HepG2 (cell line): ENCODE results near the gene ENC1. TPM values are rescaled to one million over a fixed set of nuclear protein-coding genes. Genes with fewer than 3 reads are reported as not detected.

Source experiments
- ATAC-seq: fragments of 200-7000 bp; cut with Tn5 transposase; 3 replicates; pipeline ENCODE4 v1.9.1; 2020; ENCODE audit warnings: mild to moderate bottlenecking, moderate library complexity
- BruUV-seq: library from RNA; stranded (reverse); fragments of 400-500 nt; replicated peaks from 2 replicates; lab custom pipeline; 2021; lab: Mats Ljungman, UMichigan
- CTCF ChIA-PET: fragments of 300-600 bp; formaldehyde crosslinking; extraction: SDS; loops from one replicate; lab custom pipeline; 2021; ENCODE audit warnings: low total read pairs, inconsistent platforms, low intra/inter-chr PET ratio; lab: Yijun Ruan, JAX
- POLR2A ChIA-PET: fragments of 350-600 bp; sonication (Branson Sonifier 250); formaldehyde crosslinking; loops from one replicate; lab custom pipeline; 2020; ENCODE audit warnings: antibody characterized with exemption, inconsistent platforms; lab: Yijun Ruan, JAX
- DNase-seq: peaks from one replicate; pipeline ENCODE4 v3.0.0-alpha.2; 2015; ENCODE audit warnings: low spot score
- FAIRE-seq: peaks from 3 replicates; lab custom pipeline; 2011; peaks lifted over from hg19 to GRCh38; lab: Jason Lieb, UNC
- H2AFZ ChIP-seq: one replicate; pipeline ENCODE4 v1.6.1; 2011; ENCODE audit warnings: low read length, inconsistent platforms
- H3K27ac ChIP-seq: fragments of 300-600 bp; 3 replicates; pipeline ENCODE4 v1.8.0; 2011; ENCODE audit warnings: mixed run types, mild to moderate bottlenecking, mixed read lengths, low read length, inconsistent platforms; ENCODE audit not compliant: insufficient read depth; ENCODE audit errors: extremely low read length
- H3K27me3 ChIP-seq, 2 experiments: fragments of 200-600 bp in 1 of 2; 2 replicates in 1 of 2; 3 replicates in 1 of 2; pipeline versions ENCODE4 v1.6.0 to v1.8.0; 2011; ENCODE audit warnings: low read length in 2 of 2, mild to moderate bottlenecking in 2 of 2, moderate library complexity in 2 of 2, inconsistent platforms in 1 of 2; ENCODE audit not compliant: insufficient read depth in 2 of 2, control insufficient read depth in 1 of 2
- H3K36me3 ChIP-seq, 2 experiments: fragments of 200-600 bp in 1 of 2; replicated peaks in 1 of 2; 2 replicates in 1 of 2; 3 replicates in 1 of 2; pipeline versions ENCODE4 v1.5.1 to v1.8.0; 2011; ENCODE audit warnings: low read length in 2 of 2, inconsistent platforms in 1 of 2; ENCODE audit not compliant: insufficient read depth in 2 of 2, control insufficient read depth in 1 of 2
- H3K4me1 ChIP-seq: 2 replicates; pipeline ENCODE4 v1.5.1; 2012; ENCODE audit warnings: low read length, inconsistent platforms; ENCODE audit not compliant: insufficient read depth
- H3K4me2 ChIP-seq: 2 replicates; pipeline ENCODE4 v1.6.0; 2011; ENCODE audit warnings: low read depth, low read length, inconsistent platforms
- H3K4me3 ChIP-seq, 3 experiments: fragments of 200-600 bp in 1 of 3; sonication (generic), shearing (Covaris generic) in 1 of 3; replicated peaks in 1 of 3; 2 replicates each; pipeline ENCODE4 v1.5.1; 2011 to 2016; ENCODE audit warnings: low read length in 3 of 3, inconsistent platforms in 2 of 3, low read depth in 2 of 3, mild to moderate bottlenecking in 2 of 3, control low read depth in 1 of 3, mixed read lengths in 1 of 3; ENCODE audit not compliant: insufficient read depth in 1 of 3
- H3K79me2 ChIP-seq: one replicate; pipeline ENCODE4 v1.6.1; 2011; ENCODE audit warnings: low read length, inconsistent platforms; ENCODE audit not compliant: insufficient read depth
- H3K9ac ChIP-seq: 2 replicates; pipeline ENCODE4 v1.6.0; 2011; ENCODE audit warnings: mild to moderate bottlenecking, low read depth, low read length, inconsistent platforms; ENCODE audit not compliant: insufficient read depth
- H3K9me3 ChIP-seq: 2 replicates; pipeline ENCODE4 v1.5.1; 2012; ENCODE audit warnings: mild to moderate bottlenecking, low read length
- H4K20me1 ChIP-seq: 2 replicates; pipeline ENCODE4 v1.6.0; 2011; ENCODE audit warnings: inconsistent platforms, mild to moderate bottlenecking, low read length, moderate library complexity; ENCODE audit not compliant: insufficient read depth
- ETV6 ChIP-seq: sonication (generic); formaldehyde crosslinking; conservative IDR thresholded peaks from 2 replicates; pipeline ENCODE4 v1.4.0; 2020; ENCODE audit warnings: missing genetic modification reagents
- HOXD1 ChIP-seq: sonication (generic); formaldehyde crosslinking; IDR thresholded peaks from 2 replicates; pipeline ENCODE4 v1.5.0; 2020; ENCODE audit warnings: missing genetic modification reagents
- IKZF1 ChIP-seq: fragments of 450-650 bp; IDR thresholded peaks from 2 replicates; pipeline ENCODE4 v1.7.1; 2016
- KLF16 ChIP-seq, 2 experiments: sonication (generic) in 1 of 2; formaldehyde crosslinking in 1 of 2; IDR thresholded peaks; 2 replicates each; pipeline versions ENCODE4 v1.6.1 to v1.8.0; 2016 to 2023; ENCODE audit warnings: missing genetic modification reagents in 2 of 2, missing compliant biosample characterization in 1 of 2
- MBD4 ChIP-seq: IDR thresholded peaks from 2 replicates; pipeline ENCODE4 v1.6.1; 2012; ENCODE audit warnings: low read length, inconsistent platforms, borderline replicate concordance
- PCBP2 ChIP-seq: fragments of 200-400 bp; formaldehyde crosslinking; optimal IDR thresholded peaks from 2 replicates; pipeline ENCODE3; 2018; ENCODE audit warnings: low read length, low read depth; ENCODE audit not compliant: poor library complexity, severe bottlenecking
- POLR2A ChIP-seq, 2 experiments: IDR thresholded peaks; 2 replicates each; pipeline ENCODE4 v1.6.1; 2011; ENCODE audit warnings: low read depth in 2 of 2, low read length in 2 of 2, mild to moderate bottlenecking in 1 of 2, moderate library complexity in 1 of 2; ENCODE audit not compliant: insufficient read depth in 1 of 2
- SPEN ChIP-seq: sonication (generic); formaldehyde crosslinking; IDR thresholded peaks from 2 replicates; pipeline ENCODE4 v1.5.1; 2020; ENCODE audit warnings: low read depth, mild to moderate bottlenecking, missing genetic modification reagents
- SYNCRIP ChIP-seq: fragments of 200-400 bp; formaldehyde crosslinking; IDR thresholded peaks from 2 replicates; pipeline ENCODE4 v1.6.1; 2018; ENCODE audit warnings: mild to moderate bottlenecking, low read depth, low read length; ENCODE audit not compliant: insufficient read depth
- ZBTB7A ChIP-seq: sonication (generic); formaldehyde crosslinking; IDR thresholded peaks from 2 replicates; pipeline ENCODE4 v1.8.0; 2022; ENCODE audit warnings: mild to moderate bottlenecking, missing genetic modification reagents
- ZNF510 ChIP-seq: sonication (generic); formaldehyde crosslinking; IDR thresholded peaks from 2 replicates; pipeline ENCODE4 v1.4.0; 2020; ENCODE audit warnings: low read depth, mild to moderate bottlenecking, missing genetic modification reagents
- ZNF564 ChIP-seq: sonication (generic); formaldehyde crosslinking; IDR thresholded peaks from 2 replicates; pipeline ENCODE4 v1.8.1; 2023; ENCODE audit warnings: mild to moderate bottlenecking, missing genetic modification reagents
- ZNF570 ChIP-seq: sonication (generic); formaldehyde crosslinking; IDR thresholded peaks from 2 replicates; pipeline ENCODE4 v1.4.0; 2020; ENCODE audit warnings: mild to moderate bottlenecking, missing genetic modification reagents, borderline replicate concordance
- ZNF629 ChIP-seq: sonication (generic); formaldehyde crosslinking; conservative IDR thresholded peaks from 2 replicates; pipeline ENCODE4 v1.5.0; 2020; ENCODE audit warnings: missing genetic modification reagents
- ZNF749 ChIP-seq: sonication (generic); formaldehyde crosslinking; IDR thresholded peaks from 2 replicates; pipeline ENCODE4 v1.8.0; 2022; ENCODE audit warnings: mild to moderate bottlenecking, missing genetic modification reagents, moderate library complexity, borderline replicate concordance
- ZSCAN22 ChIP-seq: sonication (generic); formaldehyde crosslinking; IDR thresholded peaks from 2 replicates; pipeline ENCODE4 v1.4.0; 2020; ENCODE audit warnings: mild to moderate bottlenecking, missing genetic modification reagents
- WGBS: methylation state at CpG from one replicate; pipeline ENCODE4 v1.1.6; 2017; ENCODE audit warnings: low lambda C conversion rate; 5-methylcytosine and 5-hydroxymethylcytosine counted together
- in situ Hi-C: cut with HindIII; loops from 2 replicates; pipeline ENCODE4 v1.10.0; 2017; ENCODE audit warnings: low pct_unique_long_range_greater_than_20kb; ENCODE audit not compliant: extremely low pct_ligation_motif_present
- intact Hi-C: fragments of 100-400 bp; cut with micrococcal nuclease; formaldehyde crosslinking; loops from one replicate; pipeline ENCODE4 v1.10.0; 2022; ENCODE audit not compliant: unreplicated experiment
- polyA plus RNA-seq, 8 experiments: library from polyadenylated mRNA; depleted of rRNA in 3 of 8; stranded (reverse) in 7 of 8; unstranded in 1 of 8; fragments of >200 nt; fragmentation: Illumina TruSeq in 4 of 8; extraction: Trizol in 4 of 8; gene quantifications; 2 replicates each; pipeline versions ENCODE4 v1.2.1 to v1.2.3, GENCODE V29; 2011 to 2016; ENCODE audit warnings: low read depth in 4 of 8, missing spikeins in 1 of 8, mixed read lengths in 1 of 8; ENCODE audit not compliant: insufficient read depth in 1 of 8
- total RNA-seq, 5 experiments: library from RNA; depleted of rRNA; stranded (reverse); fragments of >200 nt; fragmentation: Illumina TruSeq; extraction: Trizol; gene quantifications; 2 replicates each; pipeline ENCODE4 v1.2.3, GENCODE V29; 2016; ENCODE audit warnings: low read depth in 1 of 5
- TF ChIP-seq, protein P1 (sequence below): sonication (generic); formaldehyde crosslinking; IDR thresholded peaks from 2 replicates; pipeline ENCODE4; 2020; ENCODE audit warnings: missing genetic modification reagents, mild to moderate bottlenecking, borderline replicate concordance
- TF ChIP-seq, protein P2 (sequence below): sonication (generic); formaldehyde crosslinking; IDR thresholded peaks from 2 replicates; pipeline ENCODE4 v1.4.0; 2020; ENCODE audit warnings: low read depth, mild to moderate bottlenecking, missing genetic modification reagents
- TF ChIP-seq, protein P3 (sequence below): sonication (generic); formaldehyde crosslinking; conservative IDR thresholded peaks from 2 replicates; pipeline ENCODE4 v1.8.0; 2022; ENCODE audit warnings: low read depth, missing genetic modification reagents

ENC1 gene
- total and polyA plus RNA-seq, 2 of the 13 experiments (the other 11 are each of a cell fraction or from before 2014, with no cell fraction given), result 63.8 to 64.4 TPM

GRCh38 chr5:74679966-74680365 lies 39.4 kb upstream of the ENC1 start:
- H3K9me3 ChIP-seq, result no peaks in the 10 kb centered on the region
- no peak overlapping the region for H3K9ac ChIP-seq
- no TSS peak for BruUV-seq
- TF ChIP-seq KLF16 (CRISPR knock-in tag; IDR thresholded peaks at IDR 0.05) (no peak), IKZF1 (no peak), ZBTB7A (no peak), ETV6 (CRISPR knock-in tag) (no peak), ZNF570 (CRISPR knock-in tag) (no peak), POLR2A (IDR thresholded peaks at IDR 0.05; ENCODE audit: insufficient read depth in 1 of 2, low read depth in 2 of 2, low read length in 2 of 2) (no peak), PCBP2 (no peak), ZNF564 (CRISPR knock-in tag) (no peak), ZNF749 (CRISPR knock-in tag) (no peak), SYNCRIP (no peak), ZNF629 (CRISPR knock-in tag) (no peak), MBD4 (no peak), SPEN (no peak), ZNF510 (CRISPR knock-in tag) (no peak), HOXD1 (CRISPR knock-in tag) (no peak), ZSCAN22 (CRISPR knock-in tag) (no peak)
- TF ChIP-seq, protein P1, sequence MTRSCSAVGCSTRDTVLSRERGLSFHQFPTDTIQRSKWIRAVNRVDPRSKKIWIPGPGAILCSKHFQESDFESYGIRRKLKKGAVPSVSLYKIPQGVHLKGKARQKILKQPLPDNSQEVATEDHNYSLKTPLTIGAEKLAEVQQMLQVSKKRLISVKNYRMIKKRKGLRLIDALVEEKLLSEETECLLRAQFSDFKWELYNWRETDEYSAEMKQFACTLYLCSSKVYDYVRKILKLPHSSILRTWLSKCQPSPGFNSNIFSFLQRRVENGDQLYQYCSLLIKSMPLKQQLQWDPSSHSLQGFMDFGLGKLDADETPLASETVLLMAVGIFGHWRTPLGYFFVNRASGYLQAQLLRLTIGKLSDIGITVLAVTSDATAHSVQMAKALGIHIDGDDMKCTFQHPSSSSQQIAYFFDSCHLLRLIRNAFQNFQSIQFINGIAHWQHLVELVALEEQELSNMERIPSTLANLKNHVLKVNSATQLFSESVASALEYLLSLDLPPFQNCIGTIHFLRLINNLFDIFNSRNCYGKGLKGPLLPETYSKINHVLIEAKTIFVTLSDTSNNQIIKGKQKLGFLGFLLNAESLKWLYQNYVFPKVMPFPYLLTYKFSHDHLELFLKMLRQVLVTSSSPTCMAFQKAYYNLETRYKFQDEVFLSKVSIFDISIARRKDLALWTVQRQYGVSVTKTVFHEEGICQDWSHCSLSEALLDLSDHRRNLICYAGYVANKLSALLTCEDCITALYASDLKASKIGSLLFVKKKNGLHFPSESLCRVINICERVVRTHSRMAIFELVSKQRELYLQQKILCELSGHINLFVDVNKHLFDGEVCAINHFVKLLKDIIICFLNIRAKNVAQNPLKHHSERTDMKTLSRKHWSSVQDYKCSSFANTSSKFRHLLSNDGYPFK (CRISPR knock-in tag), result no peak
- TF ChIP-seq, protein P2, sequence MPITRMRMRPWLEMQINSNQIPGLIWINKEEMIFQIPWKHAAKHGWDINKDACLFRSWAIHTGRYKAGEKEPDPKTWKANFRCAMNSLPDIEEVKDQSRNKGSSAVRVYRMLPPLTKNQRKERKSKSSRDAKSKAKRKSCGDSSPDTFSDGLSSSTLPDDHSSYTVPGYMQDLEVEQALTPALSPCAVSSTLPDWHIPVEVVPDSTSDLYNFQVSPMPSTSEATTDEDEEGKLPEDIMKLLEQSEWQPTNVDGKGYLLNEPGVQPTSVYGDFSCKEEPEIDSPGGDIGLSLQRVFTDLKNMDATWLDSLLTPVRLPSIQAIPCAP (CRISPR knock-in tag), result no peak
- TF ChIP-seq, protein P3, sequence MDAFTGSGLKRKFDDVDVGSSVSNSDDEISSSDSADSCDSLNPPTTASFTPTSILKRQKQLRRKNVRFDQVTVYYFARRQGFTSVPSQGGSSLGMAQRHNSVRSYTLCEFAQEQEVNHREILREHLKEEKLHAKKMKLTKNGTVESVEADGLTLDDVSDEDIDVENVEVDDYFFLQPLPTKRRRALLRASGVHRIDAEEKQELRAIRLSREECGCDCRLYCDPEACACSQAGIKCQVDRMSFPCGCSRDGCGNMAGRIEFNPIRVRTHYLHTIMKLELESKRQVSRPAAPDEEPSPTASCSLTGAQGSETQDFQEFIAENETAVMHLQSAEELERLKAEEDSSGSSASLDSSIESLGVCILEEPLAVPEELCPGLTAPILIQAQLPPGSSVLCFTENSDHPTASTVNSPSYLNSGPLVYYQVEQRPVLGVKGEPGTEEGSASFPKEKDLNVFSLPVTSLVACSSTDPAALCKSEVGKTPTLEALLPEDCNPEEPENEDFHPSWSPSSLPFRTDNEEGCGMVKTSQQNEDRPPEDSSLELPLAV, result no peak
- H3K4me3 ChIP-seq, result no peak overlapping the region
- intact Hi-C loops, result loop anchor here (10.0 kb wide), 1 partner anchor 265 kb away; no protein-coding TSS in a partner anchor
- WGBS, result 39% methylated on average over 4 of the region's 4 CpGs
- in situ Hi-C loops, result loop anchor here (25.0 kb wide), 1 partner anchor 832 kb away; the partner anchor contains the start of genes CERT1 and POLK
- H3K27me3 ChIP-seq, result peaks cover 0 to 4% of the 10 kb centered on the region in 2 experiments; a peak in 1 of 5 replicates
- no peak overlapping the region for H3K27ac ChIP-seq
- CTCF ChIA-PET, result no interaction called here
- no peaks in the 10 kb centered on the region for H4K20me1 ChIP-seq
- H2AFZ ChIP-seq, result no peak overlapping the region
- H3K36me3 ChIP-seq, result no peaks in the 10 kb centered on the region
- H3K79me2 ChIP-seq, result no peaks in the 10 kb centered on the region
- FAIRE-seq (no peak), ATAC-seq (no peak), DNase-seq (no peak)
- peaks cover 15% of the 10 kb centered on the region for H3K4me1 ChIP-seq
- no peak overlapping the region for H3K4me2 ChIP-seq
- POLR2A ChIA-PET, result no interaction called here
